HG03520 (cell line): Measurements from ENCODE around the gene ZSCAN5B.

ENCODE experiments used
- ATAC-seq: cut with Tn5 transposase; IDR thresholded peaks from one replicate; pipeline ENCODE4 v1.9.1; 2021; ENCODE audit warnings: mild to moderate bottlenecking, moderate library complexity; ENCODE audit not compliant: unreplicated experiment

ZSCAN5B gene

GRCh38 chr19:56146904-56147303, 50.7 kb downstream of the ZSCAN5B start:
- ATAC-seq: no peak

GRCh38 chr19:56145698-56146097, 51.9 kb downstream of the ZSCAN5B start:
- ATAC-seq: no peak

GRCh38 chr19:56144831-56145230, 52.8 kb downstream of the ZSCAN5B start:
- ATAC-seq: no peak

- no peak for ATAC-seq
Observed at GRCh38 chr19:56144376-56144775, 53.2 kb downstream of the ZSCAN5B start.

DNA sequence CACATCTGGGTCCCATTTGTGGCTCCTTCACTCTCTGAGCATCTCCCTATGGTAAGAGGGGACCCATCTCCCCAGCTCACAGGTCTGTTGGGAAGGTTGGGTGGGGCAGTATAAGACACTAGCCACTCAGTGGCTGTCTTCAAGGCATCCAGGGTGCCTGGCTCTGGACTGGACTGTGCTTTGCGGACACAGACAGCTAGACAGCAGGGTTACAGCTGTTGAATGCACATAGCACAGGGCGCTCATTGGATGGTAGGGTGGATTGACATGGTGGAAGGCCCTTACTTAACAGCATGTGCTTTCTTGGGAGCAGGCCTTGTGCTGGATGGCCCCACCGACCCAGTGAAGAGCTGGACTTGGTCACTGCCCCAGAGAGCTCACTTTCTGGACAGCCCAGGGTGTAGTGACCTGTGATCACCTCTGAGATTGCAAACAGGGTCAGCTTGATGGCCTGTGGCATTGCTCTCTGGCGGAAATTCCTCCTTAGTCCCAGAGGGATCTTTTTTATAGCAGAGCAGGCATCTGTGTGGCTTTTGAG, 54.6 kb downstream of the ZSCAN5B start:
- ATAC-seq: no peak

DNA sequence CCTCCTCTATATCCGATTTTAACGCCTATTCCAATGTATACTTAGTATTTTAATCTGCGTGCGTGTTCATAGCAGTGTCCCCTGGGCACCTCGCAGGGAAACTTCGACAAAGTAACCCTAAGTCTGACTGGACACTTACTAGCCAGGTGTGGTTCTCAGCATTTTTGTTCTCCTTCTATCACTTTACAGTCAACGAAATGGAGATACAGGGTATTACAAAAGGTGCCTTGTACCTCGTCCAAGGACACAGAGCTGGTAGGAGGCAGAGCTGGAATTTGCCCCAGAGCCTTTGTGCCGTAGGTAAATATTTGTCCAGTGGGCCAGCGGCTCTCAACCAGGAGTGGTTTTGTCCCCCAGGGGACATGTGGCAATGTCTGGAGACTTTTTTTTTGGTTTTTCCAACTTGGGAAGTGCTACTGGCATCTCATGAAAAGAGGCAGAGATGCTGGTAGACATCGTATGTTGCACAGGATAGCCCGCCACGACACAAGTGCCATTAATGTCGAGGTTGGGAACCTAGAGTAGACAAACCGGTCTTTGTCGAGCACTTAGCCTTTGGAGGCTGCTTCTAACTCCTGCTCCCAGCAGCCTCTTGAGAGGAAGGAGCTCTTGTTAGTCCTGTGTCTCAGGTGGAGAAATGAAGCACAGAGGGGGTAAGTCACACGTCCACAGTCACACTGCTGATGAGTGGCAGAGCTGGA, 55.3 kb downstream of the ZSCAN5B start:
- ATAC-seq: no peak

GRCh38 chr19:56141417-56141993, 56.1 kb downstream of the ZSCAN5B start:
- no peak for ATAC-seq

DNA sequence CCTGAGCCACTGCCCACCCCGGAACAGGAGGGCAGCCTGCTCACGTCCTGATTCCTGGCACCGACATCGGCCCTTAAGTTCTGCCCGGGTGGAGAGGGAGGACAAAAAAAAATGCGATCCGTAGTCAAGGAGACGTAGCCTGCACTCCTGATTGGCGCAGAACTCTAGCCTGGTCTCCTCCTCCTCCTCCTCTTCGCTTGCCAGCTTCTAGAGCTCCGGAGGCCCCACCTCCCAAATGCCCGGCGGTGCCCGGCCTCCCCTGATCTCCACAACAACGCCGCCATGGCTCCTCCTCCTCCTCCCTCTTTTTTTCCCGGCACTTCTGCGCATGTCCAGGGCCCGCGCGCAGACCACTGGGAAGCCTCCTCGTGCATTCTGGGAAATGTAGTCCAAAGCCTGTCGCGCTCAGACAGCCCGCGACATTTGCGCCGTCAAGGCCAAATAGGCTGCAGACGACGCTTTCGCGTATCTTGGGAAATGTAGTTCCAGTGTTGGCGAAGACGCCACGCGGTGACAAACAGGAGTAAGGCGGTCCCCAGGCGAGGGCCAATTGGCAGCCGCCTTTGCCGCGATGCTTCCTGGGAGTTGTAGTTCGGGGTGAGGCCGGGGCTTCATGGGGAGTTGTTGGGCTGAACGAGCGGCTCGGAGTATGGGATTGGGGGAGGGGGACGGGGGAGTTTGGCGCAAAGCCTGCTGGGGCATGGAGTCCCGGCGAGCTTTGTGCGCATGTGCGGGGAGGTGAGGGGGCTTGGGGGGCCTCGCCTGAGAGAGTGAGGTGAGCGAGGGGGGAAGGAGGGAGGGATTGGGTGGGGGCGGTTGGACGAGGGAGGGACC, 56.8 kb downstream of the ZSCAN5B start, which contains the start of gene ZNF444:
Gene ZNF444, plus strand, starts transcription at position 705 of the 834 bp plus-strand sequence. CDS start 5,625 bp downstream, outside the sequence.
- ATAC-seq: peak; percentile 92

DNA sequence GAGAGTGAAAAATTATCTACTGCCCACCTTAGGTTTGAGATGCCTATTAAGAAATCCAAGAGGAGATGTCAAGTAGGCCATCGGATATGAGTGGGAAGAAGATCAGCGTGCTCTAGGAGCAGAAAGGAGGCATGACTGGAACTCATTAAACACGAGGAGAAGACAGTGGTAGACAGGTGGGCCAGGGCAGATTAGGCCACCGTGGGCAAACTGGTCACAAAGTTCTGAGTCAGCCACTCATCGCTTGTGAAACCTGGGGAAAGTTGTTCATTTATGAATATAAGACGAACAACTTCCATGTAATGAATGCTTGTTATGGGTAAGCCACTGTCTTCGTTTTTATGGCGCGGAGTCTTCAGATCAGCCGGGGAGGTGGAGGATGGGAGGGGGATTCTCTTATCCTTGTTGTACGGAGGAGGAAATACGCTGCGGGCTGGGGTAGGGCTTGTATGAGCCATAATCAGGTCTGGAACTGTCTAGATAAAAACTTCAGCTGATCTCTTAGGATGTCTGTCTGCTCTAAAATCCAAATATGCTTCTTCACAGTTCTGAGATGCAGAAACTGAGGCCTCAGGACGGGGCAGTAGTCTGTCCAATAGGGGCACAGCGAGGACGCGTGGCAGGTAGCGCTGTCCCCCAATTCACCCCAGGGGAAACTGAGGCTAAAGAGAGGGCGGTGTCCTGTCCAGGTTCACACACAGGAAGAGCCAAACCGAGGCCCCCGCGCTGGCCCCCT, 57.6 kb downstream of the ZSCAN5B start:
- no peak for ATAC-seq
